Mucosa of rectum (tissue), 2 donors: ENCODE data around the gene OAF.

Experiments
- H3K27ac ChIP-seq, 2 donors: one replicate each; pipeline ENCODE4 v1.7.0; 2013; ENCODE audit warnings: inconsistent platforms in 2 of 2, low read depth in 2 of 2, low read length in 2 of 2
- H3K27me3 ChIP-seq, 2 donors: one replicate each; pipeline ENCODE4 v1.7.0; 2013; ENCODE audit warnings: low read length in 2 of 2; ENCODE audit not compliant: control insufficient read depth in 2 of 2, insufficient read depth in 2 of 2
- H3K36me3 ChIP-seq, 2 donors: one replicate each; pipeline ENCODE4 v1.7.0; 2013; ENCODE audit warnings: low read length in 2 of 2; ENCODE audit not compliant: control insufficient read depth in 2 of 2, insufficient read depth in 2 of 2
- H3K4me1 ChIP-seq, 2 donors: one replicate each; pipeline ENCODE4 v1.7.0; 2013; ENCODE audit warnings: low read length in 2 of 2, mild to moderate bottlenecking in 1 of 2; ENCODE audit not compliant: control insufficient read depth in 2 of 2, insufficient read depth in 2 of 2
- H3K4me3 ChIP-seq, 2 donors: one replicate each; pipeline ENCODE4 v1.7.0; 2013; ENCODE audit warnings: low read length in 2 of 2
- H3K9ac ChIP-seq, 2 donors: one replicate each; pipeline ENCODE4 v1.7.0; 2013; ENCODE audit warnings: low read length in 2 of 2, low read depth in 1 of 2, mild to moderate bottlenecking in 1 of 2
- H3K9me3 ChIP-seq, 2 donors: one replicate each; pipeline ENCODE4 v1.7.0; 2013; ENCODE audit warnings: low read length in 2 of 2; ENCODE audit not compliant: control insufficient read depth in 2 of 2
- donor health status: healthy.
- donor health status: Normal muscosa, but diverticular disease.

OAF gene

DNA sequence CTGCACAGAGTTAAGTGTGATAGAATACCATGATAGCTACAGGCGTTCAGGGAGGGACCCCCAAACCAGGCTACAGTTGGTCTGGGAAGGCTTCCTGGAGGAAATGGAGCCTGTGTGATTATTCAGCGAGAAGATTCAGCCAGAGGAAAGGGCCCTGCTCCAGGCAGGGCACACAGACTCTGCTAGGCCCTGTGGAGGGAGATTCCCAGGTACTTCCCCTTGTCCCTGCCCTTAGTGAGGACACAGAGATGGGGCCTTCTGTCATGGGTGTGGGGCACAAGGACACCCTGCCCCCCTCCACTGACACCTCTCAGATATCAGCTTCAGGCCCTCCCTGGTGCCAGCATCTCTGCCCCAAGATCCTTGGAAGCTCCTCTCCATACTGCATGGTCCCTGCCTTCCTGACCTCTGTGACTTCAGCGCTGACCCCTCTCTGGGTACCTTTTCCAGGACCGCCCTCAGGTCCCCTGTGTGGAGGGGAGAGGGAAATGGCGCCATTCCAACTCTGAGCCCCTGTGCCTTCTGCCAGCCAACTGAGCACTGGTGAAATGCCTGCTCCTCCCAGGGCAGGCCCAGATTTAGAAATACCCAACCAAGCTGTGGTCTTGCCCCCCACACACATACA lies 16.5 kb downstream of the OAF start:
- peaks cover 12% of the 10 kb centered on the region in 2 donors for H3K4me1 ChIP-seq

DNA sequence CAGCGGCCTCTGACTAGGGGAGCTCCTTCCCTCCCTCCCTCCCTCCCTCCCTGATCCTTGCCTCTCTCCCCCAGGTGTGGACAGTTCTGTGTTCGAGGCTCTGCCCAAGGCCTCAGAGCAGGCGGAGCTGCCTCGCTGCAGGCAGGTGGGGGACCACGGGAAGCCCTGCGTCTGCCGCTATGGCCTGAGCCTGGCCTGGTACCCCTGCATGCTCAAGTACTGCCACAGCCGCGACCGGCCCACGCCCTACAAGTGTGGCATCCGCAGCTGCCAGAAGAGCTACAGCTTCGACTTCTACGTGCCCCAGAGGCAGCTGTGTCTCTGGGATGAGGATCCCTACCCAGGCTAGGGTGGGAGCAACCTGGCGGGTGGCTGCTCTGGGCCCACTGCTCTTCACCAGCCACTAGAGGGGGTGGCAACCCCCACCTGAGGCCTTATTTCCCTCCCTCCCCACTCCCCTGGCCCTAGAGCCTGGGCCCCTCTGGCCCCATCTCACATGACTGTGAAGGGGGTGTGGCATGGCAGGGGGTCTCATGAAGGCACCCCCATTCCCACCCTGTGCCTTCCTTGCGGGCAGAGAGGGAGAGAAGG lies 18.1 kb downstream of the OAF start:
- H3K9ac ChIP-seq = no peak overlapping the region
- no peak overlapping the region for H3K27ac ChIP-seq
- H3K4me3 ChIP-seq = no peak overlapping the region
- peaks cover 23 to 34% of the 10 kb centered on the region in 2 donors for H3K36me3 ChIP-seq
- H3K27me3 ChIP-seq = no peaks in the 10 kb centered on the region
- no peaks in the 10 kb centered on the region for H3K9me3 ChIP-seq
- peaks cover 15 to 24% of the 10 kb centered on the region in 2 donors for H3K4me1 ChIP-seq

More for the DNA sequence above, 16.5 kb downstream of the OAF start:
- no peak overlapping the region for H3K27ac ChIP-seq
- no peaks in the 10 kb centered on the region for H3K27me3 ChIP-seq
- H3K4me3 ChIP-seq = no peak overlapping the region
- H3K36me3 ChIP-seq = peaks cover 29 to 41% of the 10 kb centered on the region in 2 donors
- H3K9ac ChIP-seq = no peak overlapping the region
- no peaks in the 10 kb centered on the region for H3K9me3 ChIP-seq

GRCh38 chr11:120229451-120230424 lies 18.9 kb downstream of the OAF start:
- no peaks in the 10 kb centered on the region for H3K9me3 ChIP-seq
- H3K9ac ChIP-seq = no peak overlapping the region
- no peak overlapping the region for H3K4me3 ChIP-seq
- H3K4me1 ChIP-seq = peaks cover 14 to 30% of the 10 kb centered on the region in 2 donors
- H3K27me3 ChIP-seq = no peaks in the 10 kb centered on the region
- no peak overlapping the region for H3K27ac ChIP-seq
- H3K36me3 ChIP-seq = peaks cover 20 to 26% of the 10 kb centered on the region in 2 donors

- H3K4me1 ChIP-seq = peaks cover 9 to 32% of the 10 kb centered on the region in 2 donors
- peaks cover 20% of the 10 kb centered on the region in 2 donors for H3K36me3 ChIP-seq
- no peak overlapping the region for H3K9ac ChIP-seq
- no peaks in the 10 kb centered on the region for H3K27me3 ChIP-seq
- H3K4me3 ChIP-seq = no peak overlapping the region
- no peaks in the 10 kb centered on the region for H3K9me3 ChIP-seq
- H3K27ac ChIP-seq = no peak overlapping the region
These were observed 19.7 kb downstream of the OAF start for GRCh38 chr11:120230433-120231071.

GRCh38 chr11:120231963-120232362 lies 21.1 kb downstream of the OAF start:
- H3K4me3 ChIP-seq = no peak overlapping the region
- H3K27me3 ChIP-seq = no peaks in the 10 kb centered on the region

GRCh38 chr11:120233207-120233803 lies 22.5 kb downstream of the OAF start:
- H3K27me3 ChIP-seq = no peaks in the 10 kb centered on the region

More at GRCh38 chr11:120231963-120232362, 21.1 kb downstream of the OAF start:
- H3K27ac ChIP-seq = peak overlapping the region in 1 of 2 donors; percentile 26
- H3K36me3 ChIP-seq = peaks cover 9 to 13% of the 10 kb centered on the region in 2 donors
- no peak overlapping the region for H3K9ac ChIP-seq
- H3K4me1 ChIP-seq = peaks cover 7 to 32% of the 10 kb centered on the region in 2 donors
- no peaks in the 10 kb centered on the region for H3K9me3 ChIP-seq

GRCh38 chr11:120235024-120235628 lies 24.3 kb downstream of the OAF start:
- H3K36me3 ChIP-seq = no peaks in the 10 kb centered on the region
- H3K4me1 ChIP-seq = peaks cover 7 to 33% of the 10 kb centered on the region in 2 donors
- H3K9me3 ChIP-seq = no peaks in the 10 kb centered on the region
- H3K4me3 ChIP-seq = no peak overlapping the region
- H3K27me3 ChIP-seq = peaks cover 6 to 7% of the 10 kb centered on the region in 2 donors
- H3K27ac ChIP-seq = no peak overlapping the region
- no peak overlapping the region for H3K9ac ChIP-seq

More at GRCh38 chr11:120233207-120233803, 22.5 kb downstream of the OAF start:
- no peak overlapping the region for H3K27ac ChIP-seq
- H3K36me3 ChIP-seq = peaks cover 3 to 8% of the 10 kb centered on the region in 2 donors
- no peak overlapping the region for H3K4me3 ChIP-seq
- no peaks in the 10 kb centered on the region for H3K9me3 ChIP-seq
- H3K9ac ChIP-seq = no peak overlapping the region
- peaks cover 7 to 32% of the 10 kb centered on the region in 2 donors for H3K4me1 ChIP-seq

- Histone ChIP-seq H3K27me3 (peaks cover 17% of the 10 kb centered on the region in 2 donors), H3K9ac (no peak overlapping the region), H3K9me3 (no peaks in the 10 kb centered on the region), H3K4me3 (no peak overlapping the region), H3K36me3 (no peaks in the 10 kb centered on the region), H3K4me1 (peaks cover 7 to 31% of the 10 kb centered on the region in 2 donors), H3K27ac (no peak overlapping the region)
These were observed 25.6 kb downstream of the OAF start for GRCh38 chr11:120236169-120237107.
